CD14-positive monocyte (primary cell): ENCODE results near the gene MLYCD. TPM values are rescaled to one million over a fixed set of nuclear protein-coding genes. Genes with fewer than 3 reads are reported as not detected.

Source experiments
- DNase-seq, 3 donors: peaks; one replicate each; pipeline ENCODE4 v3.0.0-alpha.2; 2011 to 2022
- H2AFZ ChIP-seq: 2 replicates; pipeline ENCODE4 v1.6.0; 2012; ENCODE audit warnings: mild to moderate bottlenecking, low read depth, low read length, inconsistent platforms; ENCODE audit not compliant: insufficient read depth, poor library complexity, severe bottlenecking
- H3K27ac ChIP-seq, 2 donors: 1 replicate in 1 of 2; 2 replicates in 1 of 2; pipeline ENCODE4 v1.5.1; 2012 to 2013; ENCODE audit warnings: low read length in 2 of 2, control low read depth in 1 of 2, inconsistent platforms in 1 of 2, low read depth in 1 of 2, mild to moderate bottlenecking in 1 of 2
- H3K27me3 ChIP-seq, 2 donors: one replicate each; pipeline versions ENCODE4 v1.6.0 to v1.6.1; 2011 to 2013; ENCODE audit warnings: low read length in 2 of 2; ENCODE audit not compliant: control insufficient read depth in 2 of 2, insufficient read depth in 2 of 2
- H3K36me3 ChIP-seq, 2 donors: replicated peaks in 1 of 2; 1 replicate in 1 of 2; 2 replicates in 1 of 2; pipeline versions ENCODE4 v1.5.1 to v1.6.1; 2012 to 2013; ENCODE audit warnings: low read length in 2 of 2, control low read depth in 1 of 2, inconsistent platforms in 1 of 2, mild to moderate bottlenecking in 1 of 2; ENCODE audit not compliant: insufficient read depth in 2 of 2, control insufficient read depth in 1 of 2
- H3K4me1 ChIP-seq, 2 donors: 1 replicate in 1 of 2; 2 replicates in 1 of 2; pipeline versions ENCODE4 v1.5.1 to v1.6.1; 2012 to 2013; ENCODE audit warnings: low read length in 2 of 2, control low read depth in 1 of 2, inconsistent platforms in 1 of 2, mild to moderate bottlenecking in 1 of 2, moderate library complexity in 1 of 2; ENCODE audit not compliant: insufficient read depth in 2 of 2, control insufficient read depth in 1 of 2
- H3K4me2 ChIP-seq: replicated peaks from 2 replicates; pipeline ENCODE3; 2012; ENCODE audit warnings: low read length, moderate library complexity, mild to moderate bottlenecking; ENCODE audit not compliant: poor library complexity, severe bottlenecking; ENCODE audit errors: extremely low read depth
- H3K4me3 ChIP-seq, 3 experiments: fragments of 200-600 bp in 1 of 3; sonication (generic) in 1 of 3; replicated peaks in 1 of 3; 1 replicate in 2 of 3; 2 replicates in 1 of 3; pipeline ENCODE4 v1.5.1; 2011 to 2013; ENCODE audit warnings: low read length in 3 of 3, mild to moderate bottlenecking in 3 of 3, control low read depth in 2 of 3, low read depth in 2 of 3, inconsistent platforms in 1 of 3, moderate library complexity in 1 of 3
- H3K79me2 ChIP-seq: 2 replicates; pipeline ENCODE4 v1.6.0; 2012; ENCODE audit warnings: mild to moderate bottlenecking, control low read depth, inconsistent platforms, low read length, moderate library complexity; ENCODE audit not compliant: insufficient read depth
- H3K9ac ChIP-seq: 2 replicates; pipeline ENCODE4 v1.6.0; 2017; ENCODE audit warnings: low read length, mild to moderate bottlenecking; ENCODE audit not compliant: insufficient read depth, poor library complexity, severe bottlenecking
- H3K9me3 ChIP-seq, 2 donors: replicated peaks in 1 of 2; 1 replicate in 1 of 2; 2 replicates in 1 of 2; pipeline versions ENCODE4 v1.5.1 to v1.6.1; 2012 to 2013; ENCODE audit warnings: low read length in 2 of 2, control low read depth in 1 of 2; ENCODE audit not compliant: control insufficient read depth in 1 of 2, insufficient read depth in 1 of 2
- H4K20me1 ChIP-seq: 2 replicates; pipeline ENCODE4 v1.6.0; 2012; ENCODE audit warnings: mild to moderate bottlenecking, low read length, control low read depth, moderate library complexity; ENCODE audit not compliant: insufficient read depth
- H3K27ac Mint-ChIP-seq, 7 donors: one replicate each; pipeline ENCODE4 v1.8.0; 2020; ENCODE audit warnings: mild to moderate bottlenecking in 7 of 7, mixed read lengths in 7 of 7, moderate library complexity in 6 of 7, inconsistent platforms in 2 of 7
- H3K27me3 Mint-ChIP-seq, 3 donors: one replicate each; pipeline ENCODE4 v1.8.0; 2021 to 2022; ENCODE audit warnings: low read depth in 3 of 3, mild to moderate bottlenecking in 3 of 3, mixed read lengths in 3 of 3, moderate library complexity in 3 of 3, inconsistent platforms in 1 of 3
- H3K36me3 Mint-ChIP-seq, 2 donors: one replicate each; pipeline ENCODE4 v1.8.0; 2020; ENCODE audit warnings: mixed read lengths in 2 of 2, inconsistent platforms in 1 of 2, mild to moderate bottlenecking in 1 of 2
- H3K4me1 Mint-ChIP-seq: one replicate; pipeline ENCODE4 v1.8.0; 2020; ENCODE audit warnings: mild to moderate bottlenecking, mixed read lengths
- H3K4me3 Mint-ChIP-seq, 2 donors: one replicate each; pipeline ENCODE4 v1.8.0; 2020; ENCODE audit warnings: mild to moderate bottlenecking in 2 of 2, mixed read lengths in 2 of 2, moderate library complexity in 1 of 2
- H3K9me3 Mint-ChIP-seq, 7 donors: one replicate each; pipeline ENCODE4 v1.8.0; 2020 to 2022; ENCODE audit warnings: mixed read lengths in 7 of 7, mild to moderate bottlenecking in 6 of 7, moderate library complexity in 6 of 7, inconsistent platforms in 2 of 7
- WGBS: methylation state at CpG from one replicate; pipeline ENCODE4 v1.1.5; 2013; ENCODE audit warnings: missing lambda C conversion rate; ENCODE audit not compliant: insufficient coverage; 5-methylcytosine and 5-hydroxymethylcytosine counted together
- intact Hi-C, 2 donors: fragments of 100-400 bp; cut with micrococcal nuclease; formaldehyde crosslinking; loops; one replicate each; pipeline versions ENCODE4 v1.15.0 to v1.15.1; 2023
- polyA plus RNA-seq, 3 donors: library from polyadenylated mRNA; depleted of rRNA in 1 of 3; unstranded in 2 of 3; stranded (reverse) in 1 of 3; fragments of 300-500 nt in 2 of 3; fragments of >200 nt in 1 of 3; fragmentation: Illumina TruSeq in 2 of 3; gene quantifications; 1 replicate in 2 of 3; 2 replicates in 1 of 3; pipeline ENCODE4 v1.2.3, GENCODE V29; 2012 to 2021
- TF ChIP-seq, protein P1 (sequence below): fragments of 200-600 bp; IDR thresholded peaks from one replicate; pipeline ENCODE4 v1.8.0; 2022; ENCODE audit warnings: antibody characterized with exemption, mild to moderate bottlenecking

The MLYCD gene
- polyA plus RNA-seq, 3 donors = 1.2 to 2.4 (median 1.3) TPM

DNA sequence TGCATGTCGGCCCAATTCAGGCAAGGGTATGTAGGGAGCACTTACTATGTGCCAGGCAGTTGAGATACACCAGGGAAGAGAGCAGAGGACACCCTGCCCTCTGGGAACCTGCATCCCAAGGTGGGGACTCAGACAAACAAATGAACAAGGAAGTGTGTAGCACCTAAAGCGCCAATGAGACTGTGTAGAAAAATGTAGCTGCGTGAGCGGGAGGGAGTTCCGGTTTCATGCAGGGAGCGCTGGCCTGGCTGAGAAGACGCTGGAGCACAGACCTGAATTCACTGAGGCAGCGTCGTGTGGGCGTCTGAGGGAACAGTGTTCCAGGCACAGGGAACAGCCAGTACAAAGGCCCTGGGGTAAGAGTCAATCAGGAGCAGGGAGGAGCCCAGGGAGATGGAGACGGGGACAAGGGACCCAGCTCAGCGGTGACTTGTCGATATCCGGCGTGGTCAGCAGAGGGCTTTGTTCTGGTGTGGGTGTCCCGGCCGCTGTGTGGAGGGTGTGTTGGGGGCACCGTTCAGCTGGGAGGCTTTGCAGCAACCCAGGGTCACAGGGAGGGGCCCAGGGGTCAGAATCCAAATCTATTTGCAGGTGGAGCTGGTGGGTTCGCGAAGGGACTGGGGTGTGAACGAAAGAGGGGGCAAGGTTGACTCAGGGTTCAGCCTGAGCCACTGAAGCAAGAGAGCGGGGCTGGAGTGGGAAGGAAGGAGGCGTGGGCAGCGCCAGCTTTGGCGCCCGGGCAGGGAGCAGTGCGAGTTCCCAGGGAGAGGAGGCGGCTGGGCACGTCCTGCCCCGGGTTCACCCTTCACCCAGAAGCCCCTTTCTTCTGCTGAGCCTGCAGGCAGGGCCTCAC is 36.3 kb downstream of the MLYCD start:
- no peak for DNase-seq
- H2AFZ ChIP-seq = no peak overlapping the region
- intact Hi-C loops = no loop called here
- H3K79me2 ChIP-seq = no peaks in the 10 kb centered on the region
- TF ChIP-seq, protein P1, sequence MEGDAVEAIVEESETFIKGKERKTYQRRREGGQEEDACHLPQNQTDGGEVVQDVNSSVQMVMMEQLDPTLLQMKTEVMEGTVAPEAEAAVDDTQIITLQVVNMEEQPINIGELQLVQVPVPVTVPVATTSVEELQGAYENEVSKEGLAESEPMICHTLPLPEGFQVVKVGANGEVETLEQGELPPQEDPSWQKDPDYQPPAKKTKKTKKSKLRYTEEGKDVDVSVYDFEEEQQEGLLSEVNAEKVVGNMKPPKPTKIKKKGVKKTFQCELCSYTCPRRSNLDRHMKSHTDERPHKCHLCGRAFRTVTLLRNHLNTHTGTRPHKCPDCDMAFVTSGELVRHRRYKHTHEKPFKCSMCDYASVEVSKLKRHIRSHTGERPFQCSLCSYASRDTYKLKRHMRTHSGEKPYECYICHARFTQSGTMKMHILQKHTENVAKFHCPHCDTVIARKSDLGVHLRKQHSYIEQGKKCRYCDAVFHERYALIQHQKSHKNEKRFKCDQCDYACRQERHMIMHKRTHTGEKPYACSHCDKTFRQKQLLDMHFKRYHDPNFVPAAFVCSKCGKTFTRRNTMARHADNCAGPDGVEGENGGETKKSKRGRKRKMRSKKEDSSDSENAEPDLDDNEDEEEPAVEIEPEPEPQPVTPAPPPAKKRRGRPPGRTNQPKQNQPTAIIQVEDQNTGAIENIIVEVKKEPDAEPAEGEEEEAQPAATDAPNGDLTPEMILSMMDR = no peak
- Mint-ChIP-seq H3K4me3 (no peak overlapping the region), H3K9me3 (peaks cover 0 to 11% (median 2%) of the 10 kb centered on the region in 7 donors), H3K36me3 (peaks cover 7 to 9% of the 10 kb centered on the region in 2 donors), H3K4me1 (peaks cover 13% of the 10 kb centered on the region), H3K27me3 (peaks cover 3 to 7% (median 4%) of the 10 kb centered on the region in 3 donors), H3K27ac (no peak overlapping the region)
- H3K9me3 ChIP-seq = no peaks in the 10 kb centered on the region
- no peak overlapping the region for H3K4me3 ChIP-seq
- H3K4me1 ChIP-seq = peaks cover 16 to 17% of the 10 kb centered on the region in 2 donors
- H3K36me3 ChIP-seq = no peaks in the 10 kb centered on the region
- H3K9ac ChIP-seq = no peak overlapping the region
- WGBS = 93% methylated on average over 27 of the region's 30 CpGs
- H3K27ac ChIP-seq = no peak overlapping the region
- no peak overlapping the region for H3K4me2 ChIP-seq
- no peaks in the 10 kb centered on the region for H3K27me3 ChIP-seq
- no peaks in the 10 kb centered on the region for H4K20me1 ChIP-seq

DNA sequence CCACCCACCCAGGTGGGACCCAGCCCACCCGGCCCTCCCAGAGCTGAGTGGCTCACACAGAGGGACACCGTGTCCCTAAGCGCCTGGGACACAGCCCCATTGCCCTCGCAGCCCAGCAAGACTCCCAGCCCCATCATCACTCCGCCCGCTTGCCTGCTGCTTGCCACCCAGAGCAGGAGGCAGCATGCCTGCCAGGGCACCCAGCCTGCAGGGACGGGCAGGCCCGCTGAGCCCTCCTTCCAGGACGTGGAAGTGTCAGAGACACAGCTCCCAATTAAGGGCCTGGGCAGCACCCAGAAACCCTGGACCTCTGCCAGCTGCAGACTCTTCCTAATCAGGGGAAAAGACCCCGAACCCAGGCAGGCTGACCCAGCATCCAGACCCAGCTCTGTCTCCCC is 36.9 kb downstream of the MLYCD start:
- Mint-ChIP-seq H3K27me3 (peaks cover 3 to 7% (median 4%) of the 10 kb centered on the region in 3 donors), H3K9me3 (peaks cover 0 to 11% (median 2%) of the 10 kb centered on the region in 7 donors), H3K27ac (no peak overlapping the region), H3K36me3 (peaks cover 7 to 9% of the 10 kb centered on the region in 2 donors), H3K4me1 (peaks cover 13% of the 10 kb centered on the region), H3K4me3 (no peak overlapping the region)
- no peaks in the 10 kb centered on the region for H3K36me3 ChIP-seq
- no peaks in the 10 kb centered on the region for H4K20me1 ChIP-seq
- no peak for DNase-seq
- TF ChIP-seq, protein P1 = no peak
- WGBS = 96% methylated on average over 7 of the region's 10 CpGs
- intact Hi-C loops = no loop called here
- H3K9me3 ChIP-seq = no peaks in the 10 kb centered on the region
- H3K27ac ChIP-seq = no peak overlapping the region
- peaks cover 16 to 17% of the 10 kb centered on the region in 2 donors for H3K4me1 ChIP-seq
- H2AFZ ChIP-seq = no peak overlapping the region
- H3K9ac ChIP-seq = no peak overlapping the region
- H3K4me3 ChIP-seq = no peak overlapping the region
- no peaks in the 10 kb centered on the region for H3K79me2 ChIP-seq
- no peaks in the 10 kb centered on the region for H3K27me3 ChIP-seq
- no peak overlapping the region for H3K4me2 ChIP-seq
